Skin epidermis (tissue), 12 donors: Measurements from ENCODE around the gene UNC13B.
A peak's percentile ranks its signal among the peaks of the same experiment; 100 is the strongest.
"Not testable (repeated sequence)": the region's sequence is repeated elsewhere in the genome, so short reads cannot be mapped to it uniquely, and the experiment has no call there.

Experiments used
- H3K27ac ChIP-seq, 21 experiments: fragments of 200-600 bp; sonication (generic) in 11 of 21; one replicate each; pipeline ENCODE4 v1.5.0; 2020; ENCODE audit warnings: mild to moderate bottlenecking in 3 of 21, inconsistent platforms in 2 of 21, moderate library complexity in 2 of 21
- H3K4me3 ChIP-seq, 7 experiments: fragments of 200-600 bp; sonication (generic) in 2 of 7; one replicate each; pipeline ENCODE4 v1.5.0; 2020; ENCODE audit warnings: inconsistent platforms in 2 of 7, mild to moderate bottlenecking in 2 of 7, moderate library complexity in 1 of 7

Gene UNC13B

GRCh38 chr9:35398651-35399335 is 237.0 kb downstream of the UNC13B start:
- H3K27ac ChIP-seq, result no peak overlapping the region
- H3K4me3 ChIP-seq, result no peak overlapping the region

GRCh38 chr9:35404865-35405264 is 243.1 kb downstream of the UNC13B start:
- H3K4me3 ChIP-seq, result no peak overlapping the region

GRCh38 chr9:35406183-35406959 is 244.6 kb downstream of the UNC13B start:
- Histone ChIP-seq H3K27ac (no peak overlapping the region), H3K4me3 (peak overlapping the region in 2 of 7 experiments; percentile 3 to 14)

More at GRCh38 chr9:35404865-35405264, 243.1 kb downstream of the UNC13B start:
- no peak overlapping the region for H3K27ac ChIP-seq

GRCh38 chr9:35407846-35408245 is 246.0 kb downstream of the UNC13B start:
- Histone ChIP-seq H3K27ac (no peak overlapping the region), H3K4me3 (no peak overlapping the region)

- H3K4me3 ChIP-seq, H3K27ac ChIP-seq: not testable (repeated sequence)
Observed at GRCh38 chr9:35409434-35409833, 247.6 kb downstream of the UNC13B start.

- Histone ChIP-seq H3K27ac (no peak overlapping the region), H3K4me3 (no peak overlapping the region)
Observed at GRCh38 chr9:35414889-35415288, 253.1 kb downstream of the UNC13B start.

- H3K4me3 ChIP-seq, result no peak overlapping the region
- H3K27ac ChIP-seq, result no peak overlapping the region
Observed at GRCh38 chr9:35415402-35416097, 253.7 kb downstream of the UNC13B start.

GRCh38 chr9:35416098-35416427 is 254.3 kb downstream of the UNC13B start:
- Histone ChIP-seq H3K27ac (no peak overlapping the region), H3K4me3 (no peak overlapping the region)

- no peak overlapping the region for H3K27ac ChIP-seq
- H3K4me3 ChIP-seq, result no peak overlapping the region
Observed at GRCh38 chr9:35422346-35422745, 260.5 kb downstream of the UNC13B start.

- Histone ChIP-seq H3K4me3 (no peak overlapping the region), H3K27ac (no peak overlapping the region)
Observed at GRCh38 chr9:35422753-35423152, 260.9 kb downstream of the UNC13B start.

- H3K4me3 ChIP-seq, result no peak overlapping the region
- H3K27ac ChIP-seq, result no peak overlapping the region
Observed at GRCh38 chr9:35423499-35423898, 261.7 kb downstream of the UNC13B start.

GRCh38 chr9:35424356-35425352 is 262.8 kb downstream of the UNC13B start:
- Histone ChIP-seq H3K27ac (no peak overlapping the region), H3K4me3 (no peak overlapping the region)

GRCh38 chr9:35426627-35427026 is 264.8 kb downstream of the UNC13B start:
- Histone ChIP-seq H3K4me3 (no peak overlapping the region), H3K27ac (no peak overlapping the region)

- no peak overlapping the region for H3K27ac ChIP-seq
Observed at GRCh38 chr9:35431467-35431866, 269.7 kb downstream of the UNC13B start.

GRCh38 chr9:35432076-35432475 is 270.3 kb downstream of the UNC13B start:
- Histone ChIP-seq H3K4me3 (no peak overlapping the region), H3K27ac (no peak overlapping the region)

More at GRCh38 chr9:35431467-35431866, 269.7 kb downstream of the UNC13B start:
- no peak overlapping the region for H3K4me3 ChIP-seq

- H3K4me3 ChIP-seq, result no peak overlapping the region
Observed at GRCh38 chr9:35436933-35437332, 275.1 kb downstream of the UNC13B start.

GRCh38 chr9:35446012-35446411 is 284.2 kb downstream of the UNC13B start:
- Histone ChIP-seq H3K27ac (no peak overlapping the region), H3K4me3 (no peak overlapping the region)

More at GRCh38 chr9:35436933-35437332, 275.1 kb downstream of the UNC13B start:
- no peak overlapping the region for H3K27ac ChIP-seq

- H3K27ac ChIP-seq, result no peak overlapping the region
- no peak overlapping the region for H3K4me3 ChIP-seq
Observed at GRCh38 chr9:35448496-35448895, 286.7 kb downstream of the UNC13B start.

GRCh38 chr9:35452481-35452880 is 290.7 kb downstream of the UNC13B start:
- Histone ChIP-seq H3K4me3 (no peak overlapping the region), H3K27ac (no peak overlapping the region)

GRCh38 chr9:35453786-35454185 is 292.0 kb downstream of the UNC13B start:
- H3K27ac ChIP-seq, result no peak overlapping the region

More at GRCh38 chr9:35453786-35454185, 292.0 kb downstream of the UNC13B start:
- no peak overlapping the region for H3K4me3 ChIP-seq
